SK-N-SH (cell line): ENCODE data around the gene ME3. TPM values are rescaled to one million over a fixed set of nuclear protein-coding genes. Genes with fewer than 3 reads are reported as not detected.

Experiments
- CTCF ChIA-PET: fragments of 300-600, 350-600 bp; formaldehyde crosslinking; extraction: SDS; loops from one replicate; lab custom pipeline; 2021; lab: Yijun Ruan, JAX
- POLR2A ChIA-PET: fragments of 350-600 bp; sonication (Branson Sonifier 250); formaldehyde crosslinking; extraction: SDS; loops from one replicate; lab custom pipeline; 2020; ENCODE audit warnings: antibody characterized with exemption, inconsistent platforms; lab: Yijun Ruan, JAX
- DNase-seq: peaks from one replicate; pipeline ENCODE4 v3.0.0; 2012
- H2AFZ ChIP-seq: fragments of 200-600 bp; sonication (generic); 2 replicates; pipeline ENCODE4 v1.8.1; 2016; ENCODE audit warnings: antibody characterized with exemption, mild to moderate bottlenecking, low read depth
- H3F3A ChIP-seq: fragments of 200-600 bp; sonication (generic); replicated peaks from 2 replicates; pipeline ENCODE3; 2016; ENCODE audit warnings: antibody characterized with exemption, mild to moderate bottlenecking; ENCODE audit not compliant: insufficient read depth
- H3K27ac ChIP-seq, 2 experiments: fragments of 200-500 bp in 1 of 2; fragments of 200-600 bp in 1 of 2; sonication (Bioruptor generic) in 1 of 2; sonication (generic), shearing (Covaris generic) in 1 of 2; 2 replicates each; pipeline versions ENCODE4 v1.5.1 to v1.6.1; 2014 to 2016; ENCODE audit warnings: low read depth in 2 of 2, inconsistent platforms in 1 of 2, low read length in 1 of 2, mild to moderate bottlenecking in 1 of 2, mixed read lengths in 1 of 2
- H3K27me3 ChIP-seq: fragments of 200-600 bp; sonication (generic), shearing (Covaris generic); 2 replicates; pipeline ENCODE4 v1.6.1; 2016; ENCODE audit warnings: mixed run types; ENCODE audit not compliant: insufficient read depth
- H3K36me3 ChIP-seq, 2 experiments: fragments of 200-500 bp in 1 of 2; fragments of 200-600 bp in 1 of 2; sonication (Bioruptor generic) in 1 of 2; sonication (generic) in 1 of 2; replicated peaks in 1 of 2; 2 replicates each; pipeline versions ENCODE3 to v1.5.1; 2014 to 2016; ENCODE audit warnings: low read length in 1 of 2, mild to moderate bottlenecking in 1 of 2; ENCODE audit not compliant: insufficient read depth in 2 of 2, control insufficient read depth in 1 of 2
- H3K4me1 ChIP-seq, 2 experiments: fragments of 200-500 bp in 1 of 2; fragments of 200-600 bp in 1 of 2; sonication (Bioruptor generic) in 1 of 2; sonication (generic), shearing (Covaris generic) in 1 of 2; 2 replicates each; pipeline versions ENCODE4 v1.5.1 to v1.6.1; 2014 to 2016; ENCODE audit warnings: low read depth in 1 of 2, low read length in 1 of 2, mixed run types in 1 of 2; ENCODE audit not compliant: insufficient read depth in 2 of 2, control insufficient read depth in 1 of 2
- H3K4me2 ChIP-seq: fragments of 200-600 bp; sonication (generic), shearing (Covaris generic); 2 replicates; pipeline ENCODE4 v1.6.1; 2017; ENCODE audit warnings: mixed run types
- H3K4me3 ChIP-seq, 2 experiments: fragments of 200-500 bp in 1 of 2; fragments of 200-600 bp in 1 of 2; sonication (Bioruptor generic) in 1 of 2; sonication (generic), shearing (Covaris generic) in 1 of 2; 2 replicates each; pipeline versions ENCODE4 v1.5.1 to v1.8.1; 2014 to 2016; ENCODE audit warnings: low read depth in 2 of 2, inconsistent platforms in 1 of 2, low read length in 1 of 2, mild to moderate bottlenecking in 1 of 2, mixed read lengths in 1 of 2, moderate library complexity in 1 of 2
- H3K79me2 ChIP-seq: fragments of 200-600 bp; sonication (generic); 2 replicates; pipeline ENCODE4 v1.8.1; 2017; ENCODE audit warnings: mild to moderate bottlenecking; ENCODE audit not compliant: insufficient read depth
- H3K9ac ChIP-seq: fragments of 200-600 bp; sonication (generic); 2 replicates; pipeline ENCODE4 v1.6.1; 2017; ENCODE audit warnings: mixed run types
- H3K9me2 ChIP-seq: fragments of 200-600 bp; sonication (generic); 2 replicates; pipeline ENCODE4 v1.6.1; 2017; ENCODE audit warnings: mixed run types
- H3K9me3 ChIP-seq: fragments of 200-600 bp; sonication (generic); 2 replicates; pipeline ENCODE4 v1.6.1; 2017; ENCODE audit warnings: mixed run types, mild to moderate bottlenecking, moderate library complexity
- H4K20me1 ChIP-seq: fragments of 200-600 bp; sonication (generic); 2 replicates; pipeline ENCODE4 v1.6.1; 2017; ENCODE audit warnings: mild to moderate bottlenecking, mixed run types; ENCODE audit not compliant: insufficient read depth
- CHD2 ChIP-seq: fragments of 150-350 bp; IDR thresholded peaks from 2 replicates; pipeline ENCODE4 v1.6.1; 2018; ENCODE audit warnings: low read length; ENCODE audit not compliant: partially characterized antibody
- ELF1 ChIP-seq: IDR thresholded peaks from 2 replicates; pipeline ENCODE4 v1.4.0; 2012
- EP300 ChIP-seq, 2 experiments: IDR thresholded peaks; 2 replicates each; pipeline versions ENCODE4 v1.4.0 to v1.6.1; 2012; ENCODE audit warnings: borderline replicate concordance in 1 of 2, low read depth in 1 of 2, low read length in 1 of 2
- EZH2phosphoT487 ChIP-seq: fragments of 200-600 bp; sonication (generic); IDR thresholded peaks from 2 replicates; pipeline ENCODE4 v1.6.1; 2017; ENCODE audit warnings: low read depth, mixed run types, mild to moderate bottlenecking, antibody characterized with exemption, moderate library complexity, borderline replicate concordance
- FOSL2 ChIP-seq: IDR thresholded peaks from 2 replicates; pipeline ENCODE4 v1.4.0; 2012; ENCODE audit warnings: low read depth, mild to moderate bottlenecking, moderate library complexity, borderline replicate concordance
- FOXJ3 ChIP-seq: sonication (generic); formaldehyde crosslinking; IDR thresholded peaks from 2 replicates; pipeline ENCODE4 v1.5.1; 2020; ENCODE audit warnings: mild to moderate bottlenecking, missing genetic modification reagents
- FOXM1 ChIP-seq: IDR thresholded peaks from 2 replicates; pipeline ENCODE4 v1.4.0; 2012; ENCODE audit warnings: low read depth, mild to moderate bottlenecking
- MAX ChIP-seq: IDR thresholded peaks from 2 replicates; pipeline ENCODE4 v1.4.0; 2012; ENCODE audit warnings: low read depth
- MEF2A ChIP-seq: IDR thresholded peaks from 2 replicates; pipeline ENCODE4 v1.4.0; 2012; ENCODE audit warnings: low read depth, borderline replicate concordance
- NFIC ChIP-seq: IDR thresholded peaks from 2 replicates; pipeline ENCODE4 v1.4.0; 2012; ENCODE audit warnings: borderline replicate concordance
- NRF1 ChIP-seq: IDR thresholded peaks from 2 replicates; pipeline ENCODE4 v1.6.1; 2012; ENCODE audit warnings: low read depth, mild to moderate bottlenecking, low read length
- POLR2AphosphoS5 ChIP-seq: IDR thresholded peaks from 2 replicates; pipeline ENCODE4 v1.6.1; 2012; ENCODE audit warnings: low read depth, low read length
- RAD21 ChIP-seq: IDR thresholded peaks from 2 replicates; pipeline ENCODE4 v1.6.1; 2012; ENCODE audit warnings: mild to moderate bottlenecking, low read length
- RCOR1 ChIP-seq: fragments of 150-350 bp; IDR thresholded peaks from 2 replicates; pipeline ENCODE4 v1.6.1; 2017; ENCODE audit warnings: antibody characterized with exemption, low read length
- REST ChIP-seq: IDR thresholded peaks from 2 replicates; pipeline ENCODE4 v1.6.1; 2012; ENCODE audit warnings: mild to moderate bottlenecking, low read depth, low read length, moderate library complexity
- RFX5 ChIP-seq: IDR thresholded peaks from 2 replicates; pipeline ENCODE4 v1.6.1; 2012; ENCODE audit warnings: mild to moderate bottlenecking, improper control_type of control experiment, low read length
- RXRA ChIP-seq: IDR thresholded peaks from 2 replicates; pipeline ENCODE4 v1.4.0; 2012; ENCODE audit warnings: low read depth, mild to moderate bottlenecking, borderline replicate concordance
- SIN3A ChIP-seq: IDR thresholded peaks from 2 replicates; pipeline ENCODE4 v1.6.1; 2012; ENCODE audit warnings: low read depth, mild to moderate bottlenecking, low read length, moderate library complexity, borderline replicate concordance
- TAF1 ChIP-seq: IDR thresholded peaks from 2 replicates; pipeline ENCODE4 v1.6.1; 2012; ENCODE audit warnings: low read depth, mild to moderate bottlenecking, low read length, moderate library complexity, borderline replicate concordance
- TCF12 ChIP-seq: IDR thresholded peaks from 2 replicates; pipeline ENCODE4 v1.4.0; 2012
- USF2 ChIP-seq: fragments of 150-350 bp; IDR thresholded peaks from 2 replicates; pipeline ENCODE4 v1.6.1; 2017; ENCODE audit warnings: antibody characterized with exemption, low read length, low read depth, borderline replicate concordance
- YY1 ChIP-seq: IDR thresholded peaks from 2 replicates; pipeline ENCODE4 v1.4.0; 2012; ENCODE audit warnings: low read depth, mild to moderate bottlenecking
- WGBS: methylation state at CpG from one replicate; pipeline ENCODE4 v1.1.6; 2017; ENCODE audit warnings: low lambda C conversion rate; 5-methylcytosine and 5-hydroxymethylcytosine counted together
- polyA plus RNA-seq, 3 experiments: library from polyadenylated mRNA; depleted of rRNA; stranded (reverse); fragments of >200 nt; gene quantifications; 2 replicates each; pipeline ENCODE4 v1.2.3, GENCODE V29; 2012
- TF ChIP-seq, protein P1 (sequence below): IDR thresholded peaks from 2 replicates; pipeline ENCODE4; 2012
- TF ChIP-seq, protein P2 (sequence below): IDR thresholded peaks from 2 replicates; pipeline ENCODE4 v1.4.0; 2012; ENCODE audit warnings: low read depth, borderline replicate concordance

ME3 gene
- polyA plus RNA-seq, 1 of the 3 experiments (the other 2 are of a cell fraction): 22.0 TPM

DNA sequence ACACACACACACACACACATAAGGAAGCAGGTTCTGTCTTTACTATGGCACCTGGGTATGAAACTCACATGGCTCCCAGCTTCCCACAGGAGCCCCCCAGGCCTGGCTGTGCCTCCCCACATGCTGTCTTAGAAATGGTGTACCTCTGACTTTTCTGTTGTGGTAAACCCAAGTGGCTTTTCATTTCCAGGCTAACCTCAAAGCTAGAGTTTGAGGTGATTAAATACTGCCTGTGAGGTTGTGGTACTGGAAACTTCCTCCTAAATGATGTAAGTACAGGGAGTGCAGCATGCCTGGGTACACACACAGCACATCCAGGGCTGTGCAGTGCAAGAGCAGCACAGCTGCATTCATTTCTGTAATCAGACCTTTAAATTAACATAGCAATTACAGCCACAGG lies 34.4 kb downstream of the ME3 start:
- no peaks in the 10 kb centered on the region for H3K36me3 ChIP-seq
- H3K9me2 ChIP-seq: no peaks in the 10 kb centered on the region
- no peaks in the 10 kb centered on the region for H3K27me3 ChIP-seq
- DNase-seq: no peak
- TF ChIP-seq USF2 (no peak), MAX (no peak), MEF2A (no peak), EP300 (IDR thresholded peaks at IDR 0.05; ENCODE audit: borderline replicate concordance in 1 of 2, low read depth in 1 of 2, low read length in 1 of 2) (no peak), TAF1 (no peak), FOXJ3 (CRISPR knock-in tag) (no peak), NFIC (no peak), TCF12 (no peak), RXRA (no peak), RAD21 (no peak), YY1 (no peak), REST (no peak), NRF1 (no peak), FOSL2 (no peak)
- ChIA-PET POLR2A (no interaction called here), CTCF (no interaction called here)
- H3K79me2 ChIP-seq: no peaks in the 10 kb centered on the region
- no peaks in the 10 kb centered on the region for H4K20me1 ChIP-seq
- no peaks in the 10 kb centered on the region for H3K9me3 ChIP-seq
- H3F3A ChIP-seq: peaks cover 15% of the 10 kb centered on the region
- H3K27ac ChIP-seq: no peak overlapping the region
- H3K4me1 ChIP-seq: 0 out of 4 replicates have a peak, but pooled peaks cover 0 to 4% of the 10 kb centered on the region in 2 experiments
- H3K4me3 ChIP-seq: no peak overlapping the region
- H3K4me2 ChIP-seq: no peak overlapping the region
- H2AFZ ChIP-seq: no peak overlapping the region
- H3K9ac ChIP-seq: no peak overlapping the region

DNA sequence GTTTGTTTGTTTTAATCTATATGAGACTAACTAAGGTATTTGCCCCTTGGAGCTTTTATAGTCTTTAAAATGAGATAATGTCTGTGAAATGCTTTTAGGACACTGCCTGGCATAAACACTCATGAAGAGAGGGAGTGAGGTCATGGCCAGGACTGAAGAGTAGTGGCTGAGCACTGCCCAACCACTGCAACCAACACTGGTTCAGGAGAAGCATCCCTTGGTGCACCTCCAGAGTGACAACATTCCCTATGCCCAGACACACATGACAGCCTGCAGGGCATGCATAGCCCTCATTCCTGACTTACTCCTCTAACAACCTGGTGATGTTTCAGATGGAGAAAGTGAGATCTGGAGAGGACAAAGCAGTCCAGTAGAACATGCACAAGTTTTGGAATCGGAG lies 36.1 kb downstream of the ME3 start:
- Histone ChIP-seq H3K36me3 (no peaks in the 10 kb centered on the region), H2AFZ (no peak overlapping the region), H3K27ac (no peak overlapping the region), H3K9me3 (no peaks in the 10 kb centered on the region), H3F3A (peaks cover 9% of the 10 kb centered on the region), H3K9me2 (no peaks in the 10 kb centered on the region), H3K4me2 (no peak overlapping the region), H3K4me1 (peaks cover 0 to 15% of the 10 kb centered on the region in 2 experiments; a peak in 3 of 4 replicates), H4K20me1 (no peaks in the 10 kb centered on the region), H3K9ac (no peak overlapping the region), H3K27me3 (no peaks in the 10 kb centered on the region), H3K4me3 (no peak overlapping the region), H3K79me2 (no peaks in the 10 kb centered on the region)
- POLR2A ChIA-PET: no interaction called here
- 100% methylated on average over 1 of the region's 1 CpG for WGBS
- no peak for DNase-seq
- CTCF ChIA-PET: no interaction called here
- TF ChIP-seq POLR2AphosphoS5 (no peak), TAF1 (no peak), FOXM1 (no peak), EZH2phosphoT487 (no peak), RCOR1 (no peak), CHD2 (no peak), RAD21 (no peak), RFX5 (no peak), ELF1 (no peak), SIN3A (no peak), FOXJ3 (CRISPR knock-in tag) (no peak)
- TF ChIP-seq, protein P1, sequence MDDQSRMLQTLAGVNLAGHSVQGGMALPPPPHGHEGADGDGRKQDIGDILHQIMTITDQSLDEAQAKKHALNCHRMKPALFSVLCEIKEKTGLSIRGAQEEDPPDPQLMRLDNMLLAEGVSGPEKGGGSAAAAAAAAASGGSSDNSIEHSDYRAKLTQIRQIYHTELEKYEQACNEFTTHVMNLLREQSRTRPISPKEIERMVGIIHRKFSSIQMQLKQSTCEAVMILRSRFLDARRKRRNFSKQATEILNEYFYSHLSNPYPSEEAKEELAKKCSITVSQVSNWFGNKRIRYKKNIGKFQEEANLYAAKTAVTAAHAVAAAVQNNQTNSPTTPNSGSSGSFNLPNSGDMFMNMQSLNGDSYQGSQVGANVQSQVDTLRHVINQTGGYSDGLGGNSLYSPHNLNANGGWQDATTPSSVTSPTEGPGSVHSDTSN: no peak
- TF ChIP-seq, protein P2, sequence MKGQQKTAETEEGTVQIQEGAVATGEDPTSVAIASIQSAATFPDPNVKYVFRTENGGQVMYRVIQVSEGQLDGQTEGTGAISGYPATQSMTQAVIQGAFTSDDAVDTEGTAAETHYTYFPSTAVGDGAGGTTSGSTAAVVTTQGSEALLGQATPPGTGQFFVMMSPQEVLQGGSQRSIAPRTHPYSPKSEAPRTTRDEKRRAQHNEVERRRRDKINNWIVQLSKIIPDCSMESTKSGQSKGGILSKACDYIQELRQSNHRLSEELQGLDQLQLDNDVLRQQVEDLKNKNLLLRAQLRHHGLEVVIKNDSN: no peak
